Nephron progenitor cell (in vitro differentiated cells): Measurements from ENCODE around the gene ADGRV1.

Experiments used
- DNase-seq: peaks from one replicate; pipeline ENCODE4 v3.0.0; 2021
- H3K27ac Mint-ChIP-seq: 2 replicates; pipeline ENCODE4 v1.8.0; 2021; ENCODE audit warnings: mild to moderate bottlenecking, moderate library complexity, mixed read lengths
- H3K27me3 Mint-ChIP-seq: 2 replicates; pipeline ENCODE4 v1.8.0; 2021; ENCODE audit warnings: mild to moderate bottlenecking, low read depth, mixed read lengths; ENCODE audit not compliant: poor library complexity
- H3K36me3 Mint-ChIP-seq: 2 replicates; pipeline ENCODE4 v1.8.0; 2021; ENCODE audit warnings: low read depth, mixed read lengths
- H3K4me1 Mint-ChIP-seq: 2 replicates; pipeline ENCODE4 v1.8.0; 2021; ENCODE audit warnings: mixed read lengths
- H3K4me3 Mint-ChIP-seq: 2 replicates; pipeline ENCODE4 v1.8.0; 2021; ENCODE audit warnings: mild to moderate bottlenecking, moderate library complexity, mixed read lengths
- H3K9me3 Mint-ChIP-seq: 2 replicates; pipeline ENCODE4 v1.8.0; 2021; ENCODE audit warnings: mild to moderate bottlenecking, moderate library complexity, mixed read lengths
- TF ChIP-seq, protein P1 (sequence below): fragments of 200-600 bp; sonication (generic); IDR thresholded peaks from 2 replicates; pipeline ENCODE4 v1.5.0; 2021; ENCODE audit warnings: antibody characterized with exemption

ADGRV1 gene

DNA sequence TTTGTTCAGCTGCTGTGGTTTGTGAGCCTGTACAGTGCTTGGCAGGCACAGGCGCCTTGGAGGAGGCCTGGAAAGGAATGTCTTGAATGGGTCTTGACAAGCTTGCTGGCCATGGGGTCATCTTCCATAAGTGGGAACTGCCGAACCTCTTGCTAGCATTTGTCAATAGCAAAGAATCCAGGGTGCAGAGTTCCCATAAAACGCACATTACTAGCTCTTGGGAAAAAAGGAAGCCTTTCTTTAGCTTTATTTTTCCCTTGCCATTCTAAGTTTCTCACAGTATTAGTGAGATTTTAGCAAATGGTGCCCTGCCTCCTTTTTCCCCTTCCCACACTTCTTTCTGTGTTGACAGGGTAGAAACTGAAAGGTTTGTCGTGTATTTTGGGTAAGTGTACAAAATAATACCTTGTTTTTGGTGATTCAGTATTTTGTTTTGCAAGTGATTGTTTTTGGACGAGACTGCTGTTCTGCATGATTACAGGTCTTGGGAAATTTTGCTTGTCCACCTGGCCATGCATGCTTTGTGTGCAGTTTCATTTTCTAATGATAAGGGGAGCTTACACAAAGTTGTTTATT, 82.0 kb downstream of the ADGRV1 start:
- H3K4me3 Mint-ChIP-seq: no peak overlapping the region
- DNase-seq: peak; percentile 11
- no peaks in the 10 kb centered on the region for H3K9me3 Mint-ChIP-seq
- H3K27ac Mint-ChIP-seq: peak overlapping the region; percentile 40
- H3K4me1 Mint-ChIP-seq: peaks cover 29% of the 10 kb centered on the region
- H3K36me3 Mint-ChIP-seq: peaks cover 16% of the 10 kb centered on the region
- TF ChIP-seq, protein P1, sequence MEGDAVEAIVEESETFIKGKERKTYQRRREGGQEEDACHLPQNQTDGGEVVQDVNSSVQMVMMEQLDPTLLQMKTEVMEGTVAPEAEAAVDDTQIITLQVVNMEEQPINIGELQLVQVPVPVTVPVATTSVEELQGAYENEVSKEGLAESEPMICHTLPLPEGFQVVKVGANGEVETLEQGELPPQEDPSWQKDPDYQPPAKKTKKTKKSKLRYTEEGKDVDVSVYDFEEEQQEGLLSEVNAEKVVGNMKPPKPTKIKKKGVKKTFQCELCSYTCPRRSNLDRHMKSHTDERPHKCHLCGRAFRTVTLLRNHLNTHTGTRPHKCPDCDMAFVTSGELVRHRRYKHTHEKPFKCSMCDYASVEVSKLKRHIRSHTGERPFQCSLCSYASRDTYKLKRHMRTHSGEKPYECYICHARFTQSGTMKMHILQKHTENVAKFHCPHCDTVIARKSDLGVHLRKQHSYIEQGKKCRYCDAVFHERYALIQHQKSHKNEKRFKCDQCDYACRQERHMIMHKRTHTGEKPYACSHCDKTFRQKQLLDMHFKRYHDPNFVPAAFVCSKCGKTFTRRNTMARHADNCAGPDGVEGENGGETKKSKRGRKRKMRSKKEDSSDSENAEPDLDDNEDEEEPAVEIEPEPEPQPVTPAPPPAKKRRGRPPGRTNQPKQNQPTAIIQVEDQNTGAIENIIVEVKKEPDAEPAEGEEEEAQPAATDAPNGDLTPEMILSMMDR: no peak
- H3K27me3 Mint-ChIP-seq: no peaks in the 10 kb centered on the region

DNA sequence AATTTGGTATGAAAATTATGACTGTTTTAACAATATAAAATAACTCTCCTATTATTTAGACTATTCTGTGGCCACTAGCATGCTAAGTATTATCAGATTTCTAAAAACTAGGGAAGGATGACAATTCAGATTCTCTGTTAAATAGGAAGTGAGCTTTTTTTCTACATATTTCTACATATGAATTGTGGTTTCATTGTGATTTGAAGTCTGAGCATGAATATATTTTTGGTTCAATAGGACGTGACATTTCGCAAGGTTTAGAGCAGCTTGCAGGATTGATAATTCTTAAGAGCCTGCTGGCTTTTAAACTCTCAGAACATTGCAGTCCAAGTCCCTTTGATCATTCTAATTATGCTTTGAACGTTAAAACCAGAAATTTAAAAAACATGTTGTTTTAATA, 82.9 kb downstream of the ADGRV1 start:
- Mint-ChIP-seq H3K4me3 (no peak overlapping the region), H3K27me3 (no peaks in the 10 kb centered on the region), H3K9me3 (no peaks in the 10 kb centered on the region), H3K27ac (no peak overlapping the region), H3K36me3 (peaks cover 20% of the 10 kb centered on the region), H3K4me1 (peaks cover 34% of the 10 kb centered on the region)
- TF ChIP-seq, protein P1: no peak
- DNase-seq: no peak

DNA sequence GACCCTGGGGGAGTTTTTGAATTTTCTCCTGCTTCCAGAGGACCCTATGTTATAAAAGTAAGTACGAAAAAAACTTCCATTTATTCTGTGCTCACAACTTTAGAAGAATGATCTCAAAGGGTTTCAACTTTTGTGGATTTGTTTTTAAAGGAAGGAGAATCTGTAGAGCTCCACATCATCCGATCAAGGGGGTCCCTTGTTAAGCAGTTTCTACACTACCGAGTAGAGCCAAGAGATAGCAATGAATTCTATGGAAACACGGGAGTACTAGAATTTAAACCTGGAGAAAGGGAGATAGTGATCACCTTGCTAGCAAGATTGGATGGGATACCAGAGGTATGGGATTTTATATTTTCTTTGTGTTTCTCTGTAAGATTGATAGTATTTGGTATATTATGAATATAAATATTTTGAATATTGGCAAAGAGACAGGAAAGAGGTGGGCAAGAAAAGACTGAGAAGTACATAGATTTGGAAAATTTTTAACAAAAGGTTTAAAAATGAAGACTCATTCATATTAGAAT, 84.2 kb downstream of the ADGRV1 start:
- TF ChIP-seq, protein P1: no peak
- DNase-seq: no peak
- peaks cover 34% of the 10 kb centered on the region for H3K4me1 Mint-ChIP-seq
- no peaks in the 10 kb centered on the region for H3K27me3 Mint-ChIP-seq
- H3K9me3 Mint-ChIP-seq: no peaks in the 10 kb centered on the region
- H3K4me3 Mint-ChIP-seq: no peak overlapping the region
- H3K27ac Mint-ChIP-seq: peak overlapping the region; percentile 15
- peaks cover 33% of the 10 kb centered on the region for H3K36me3 Mint-ChIP-seq

DNA sequence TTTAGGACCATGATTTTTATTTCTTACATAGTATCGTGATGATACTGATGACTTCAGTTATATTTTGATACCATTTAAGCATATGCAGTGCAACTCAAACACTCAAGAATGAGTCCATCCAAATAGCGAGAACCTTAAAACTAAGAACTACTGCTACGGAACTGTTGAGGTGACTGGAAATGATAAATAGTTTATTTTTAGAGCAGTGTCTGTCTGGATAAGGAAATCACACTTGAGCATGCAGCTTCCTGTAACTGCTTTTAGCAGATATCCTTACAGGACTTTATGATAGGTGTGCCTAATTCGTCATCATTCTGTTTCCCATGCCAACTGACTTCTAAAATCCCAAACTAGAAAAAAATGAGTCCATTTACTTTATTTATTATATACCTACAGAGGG, 85.5 kb downstream of the ADGRV1 start:
- H3K4me3 Mint-ChIP-seq: no peak overlapping the region
- peaks cover 34% of the 10 kb centered on the region for H3K4me1 Mint-ChIP-seq
- TF ChIP-seq, protein P1: no peak
- no peaks in the 10 kb centered on the region for H3K9me3 Mint-ChIP-seq
- H3K36me3 Mint-ChIP-seq: peaks cover 38% of the 10 kb centered on the region
- DNase-seq: no peak
- H3K27me3 Mint-ChIP-seq: no peaks in the 10 kb centered on the region
- H3K27ac Mint-ChIP-seq: peak overlapping the region; percentile 55

DNA sequence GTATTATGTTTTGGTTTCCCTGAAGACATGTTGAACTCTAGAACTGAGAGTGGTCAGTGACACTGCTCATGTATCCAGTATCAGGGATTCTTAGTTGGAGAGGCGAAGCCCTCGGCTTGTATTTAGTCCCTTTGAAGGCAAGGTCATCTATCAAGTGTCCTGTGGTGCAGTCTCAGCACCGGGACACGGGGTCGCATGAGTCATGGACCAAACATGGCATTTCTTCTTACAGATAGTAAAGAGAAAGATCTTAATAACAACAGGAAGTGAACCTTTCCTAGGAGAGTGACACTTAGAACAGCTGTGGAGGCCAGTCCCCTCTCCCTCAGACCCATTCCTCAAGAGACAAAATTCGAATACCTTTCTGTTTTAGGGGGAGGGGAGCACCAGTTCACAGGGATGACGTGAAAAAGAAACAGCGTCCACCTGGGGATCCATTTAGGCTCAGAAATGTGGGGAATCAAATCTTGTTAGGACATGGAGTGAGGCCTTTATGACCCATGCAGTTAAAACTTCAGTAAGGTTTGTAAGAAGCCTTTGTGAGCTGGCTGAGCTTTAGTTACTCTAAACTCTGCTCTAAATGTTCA, 86.5 kb downstream of the ADGRV1 start:
- Mint-ChIP-seq H3K27me3 (no peaks in the 10 kb centered on the region), H3K4me3 (no peak overlapping the region), H3K36me3 (peaks cover 38% of the 10 kb centered on the region), H3K4me1 (peaks cover 34% of the 10 kb centered on the region), H3K9me3 (no peaks in the 10 kb centered on the region), H3K27ac (peak overlapping the region; percentile 90)
- DNase-seq: peak; percentile 31
- TF ChIP-seq, protein P1: no peak

DNA sequence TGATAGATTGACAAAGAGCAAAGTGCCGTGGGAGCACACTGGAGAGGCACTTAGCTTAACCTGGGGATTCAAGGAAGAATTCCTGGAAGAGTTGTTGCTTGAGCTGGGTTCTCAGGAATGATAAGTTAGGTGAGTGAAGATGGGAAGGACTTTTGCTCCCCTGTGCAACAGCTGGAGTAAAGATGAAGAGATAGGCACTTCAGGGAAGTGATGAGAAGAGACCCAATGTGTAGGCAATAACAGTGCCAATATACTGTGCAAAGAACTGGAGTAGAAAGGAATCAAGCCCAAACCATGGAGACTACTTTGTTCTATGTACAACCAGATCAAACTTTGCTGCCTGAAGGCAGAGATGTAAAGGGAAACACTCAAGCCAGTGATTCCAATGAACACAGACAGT, 92.2 kb downstream of the ADGRV1 start:
- Mint-ChIP-seq H3K9me3 (no peaks in the 10 kb centered on the region), H3K4me1 (peaks cover 3% of the 10 kb centered on the region), H3K27me3 (no peaks in the 10 kb centered on the region), H3K27ac (peak overlapping the region; percentile 9), H3K36me3 (peaks cover 57% of the 10 kb centered on the region), H3K4me3 (no peak overlapping the region)
- no peak for DNase-seq
- TF ChIP-seq, protein P1: no peak
